ENCODE measurements around the gene ASAH2. TPM values are rescaled to one million over a fixed set of nuclear protein-coding genes. Genes with fewer than 3 reads are reported as not detected.

ASAH2 gene
- total and polyA plus RNA-seq, 2 of the 8 experiments (the other 6 are each of a cell fraction or from before 2014, with no cell fraction given), result 1.2 to 3.1 TPM

DNA sequence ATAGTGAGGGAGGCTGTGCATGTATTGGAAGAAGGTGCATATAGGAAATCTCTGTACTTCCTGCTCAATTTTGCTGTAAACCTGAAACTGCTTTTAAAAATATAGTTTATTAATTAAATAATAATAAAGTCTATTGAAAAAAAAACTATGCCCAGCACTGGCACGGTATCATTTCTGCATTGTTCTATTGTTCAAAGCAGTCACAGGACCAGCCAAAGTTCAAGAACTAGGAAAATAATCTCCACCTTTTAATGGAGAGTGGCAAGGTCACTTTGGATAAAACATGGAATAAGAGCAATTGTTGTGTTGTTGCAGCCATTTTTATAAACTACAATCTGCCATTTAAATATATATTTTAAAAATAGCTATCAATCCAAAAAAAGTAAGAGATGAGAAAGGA lies 24.7 kb downstream of the ASAH2 start (continued):
- TF ChIP-seq, protein P1, sequence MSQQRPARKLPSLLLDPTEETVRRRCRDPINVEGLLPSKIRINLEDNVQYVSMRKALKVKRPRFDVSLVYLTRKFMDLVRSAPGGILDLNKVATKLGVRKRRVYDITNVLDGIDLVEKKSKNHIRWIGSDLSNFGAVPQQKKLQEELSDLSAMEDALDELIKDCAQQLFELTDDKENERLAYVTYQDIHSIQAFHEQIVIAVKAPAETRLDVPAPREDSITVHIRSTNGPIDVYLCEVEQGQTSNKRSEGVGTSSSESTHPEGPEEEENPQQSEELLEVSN (IDR thresholded peaks at IDR 0.05), result no peak
